NCI-H748 (cell line): ENCODE data around the gene CLEC2D.
"Not testable (repeated sequence)": the region's sequence is repeated elsewhere in the genome, so short reads cannot be mapped to it uniquely, and the experiment has no call there.

Experiments
- DNase-seq: peaks from one replicate; lab custom pipeline; 2025; ENCODE audit not compliant: unreplicated experiment; lab: John Stamatoyannopoulos, UW

Gene CLEC2D

GRCh38 chr12:9651265-9651729 lies 18.2 kb upstream of the CLEC2D start:
- no peak for DNase-seq

- no peak for DNase-seq
These were observed 9.5 kb upstream of the CLEC2D start for GRCh38 chr12:9660046-9660445.

- DNase-seq, result no peak
These were observed 7.8 kb upstream of the CLEC2D start for GRCh38 chr12:9661720-9662119.

GRCh38 chr12:9662488-9662887 lies 7.0 kb upstream of the CLEC2D start:
- no peak for DNase-seq

GRCh38 chr12:9667403-9668160 lies 1.9 kb upstream of the CLEC2D start:
- no peak for DNase-seq

GRCh38 chr12:9668161-9669018 lies 1.1 kb upstream of the CLEC2D start:
- no peak for DNase-seq

- DNase-seq, result no peak
These were observed 540 bp upstream of the CLEC2D start for GRCh38 chr12:9669019-9669326.

- not testable (repeated sequence) for DNase-seq
These were observed 2.8 kb downstream of the CLEC2D start for GRCh38 chr12:9672340-9672739.

GRCh38 chr12:9673404-9674225 lies 4.1 kb downstream of the CLEC2D start:
- DNase-seq, result no peak

GRCh38 chr12:9674226-9674590 lies 4.7 kb downstream of the CLEC2D start:
- DNase-seq, result no peak

- not testable (repeated sequence) for DNase-seq
These were observed 13.0 kb downstream of the CLEC2D start for GRCh38 chr12:9682508-9682907.

- not testable (repeated sequence) for DNase-seq
These were observed 13.4 kb downstream of the CLEC2D start for GRCh38 chr12:9682949-9683348.

GRCh38 chr12:9685366-9685765 lies 15.9 kb downstream of the CLEC2D start:
- DNase-seq, result peak; percentile 33

GRCh38 chr12:9685915-9686314 lies 16.4 kb downstream of the CLEC2D start:
- no peak for DNase-seq

- peak; percentile 3 for DNase-seq
These were observed 17.7 kb downstream of the CLEC2D start for GRCh38 chr12:9687228-9687627.

- DNase-seq, result no peak
These were observed 23.4 kb downstream of the CLEC2D start for GRCh38 chr12:9692909-9693308.

- DNase-seq, result no peak
These were observed 24.7 kb downstream of the CLEC2D start for GRCh38 chr12:9694241-9694640.

GRCh38 chr12:9695150-9695549 lies 25.6 kb downstream of the CLEC2D start:
- DNase-seq, result not testable (repeated sequence)

GRCh38 chr12:9695661-9696060 lies 26.1 kb downstream of the CLEC2D start:
- not testable (repeated sequence) for DNase-seq

- DNase-seq, result no peak
These were observed 28.1 kb downstream of the CLEC2D start for GRCh38 chr12:9697619-9698018.

GRCh38 chr12:9698681-9699080 lies 29.2 kb downstream of the CLEC2D start:
- DNase-seq, result no peak
